HG03139 (cell line): ENCODE data around the gene UPF2.
"Not testable (repeated sequence)": the region's sequence is repeated elsewhere in the genome, so short reads cannot be mapped to it uniquely, and the experiment has no call there.

Experiments used
- ATAC-seq: cut with Tn5 transposase; IDR thresholded peaks from one replicate; pipeline ENCODE4 v1.9.1; 2021; ENCODE audit not compliant: unreplicated experiment

Gene UPF2

GRCh38 chr10:11975795-11976194 is 66.8 kb downstream of the UPF2 start:
- ATAC-seq: no peak

- ATAC-seq: not testable (repeated sequence)
Observed at GRCh38 chr10:11972523-11972922, 70.1 kb downstream of the UPF2 start.

GRCh38 chr10:11962176-11962575 is 80.4 kb downstream of the UPF2 start:
- no peak for ATAC-seq

GRCh38 chr10:11961771-11962170 is 80.8 kb downstream of the UPF2 start:
- no peak for ATAC-seq

GRCh38 chr10:11959966-11960365 is 82.6 kb downstream of the UPF2 start:
- no peak for ATAC-seq

- ATAC-seq: no peak
Observed at GRCh38 chr10:11958956-11959355, 83.7 kb downstream of the UPF2 start.

- no peak for ATAC-seq
Observed at GRCh38 chr10:11951695-11952094, 90.9 kb downstream of the UPF2 start.

GRCh38 chr10:11950325-11951018 is 92.1 kb downstream of the UPF2 start:
- ATAC-seq: no peak

- no peak for ATAC-seq
Observed at GRCh38 chr10:11949152-11949551, 93.5 kb downstream of the UPF2 start.

GRCh38 chr10:11946652-11947051 is 96.0 kb downstream of the UPF2 start:
- ATAC-seq: no peak

GRCh38 chr10:11936389-11937152 is 106.0 kb downstream of the UPF2 start:
- ATAC-seq: no peak

GRCh38 chr10:11934262-11934661 is 108.3 kb downstream of the UPF2 start:
- no peak for ATAC-seq

- no peak for ATAC-seq
Observed at GRCh38 chr10:11933577-11934223, 108.9 kb downstream of the UPF2 start.

GRCh38 chr10:11931038-11931437 is 111.6 kb downstream of the UPF2 start:
- no peak for ATAC-seq

- no peak for ATAC-seq
Observed at GRCh38 chr10:11930312-11930978, 112.2 kb downstream of the UPF2 start.

- ATAC-seq: no peak
Observed at GRCh38 chr10:11927746-11928145, 114.9 kb downstream of the UPF2 start.

- ATAC-seq: no peak
Observed at GRCh38 chr10:11921800-11922392, 120.7 kb downstream of the UPF2 start.

GRCh38 chr10:11919271-11919670 is 123.3 kb downstream of the UPF2 start:
- ATAC-seq: no peak

GRCh38 chr10:11918384-11918783 is 124.2 kb downstream of the UPF2 start:
- ATAC-seq: no peak

GRCh38 chr10:11913079-11913641 is 129.4 kb downstream of the UPF2 start:
- ATAC-seq: no peak

- ATAC-seq: no peak
Observed at GRCh38 chr10:11910102-11910501, 132.5 kb downstream of the UPF2 start.
